HG02759 (cell line): ENCODE measurements around the gene VKORC1L1.
"Not testable (repeated sequence)": the region's sequence is repeated elsewhere in the genome, so short reads cannot be mapped to it uniquely, and the experiment has no call there.

Experiments
- ATAC-seq: cut with Tn5 transposase; IDR thresholded peaks from one replicate; pipeline ENCODE4 v1.9.1; 2021; ENCODE audit warnings: mild to moderate bottlenecking, moderate library complexity; ENCODE audit not compliant: unreplicated experiment

VKORC1L1 gene

GRCh38 chr7:65872776-65873581 is at the start of gene VKORC1L1:
VKORC1L1 (plus strand) TSS chr7:65873074; CDS start chr7:65873372, 298 bp downstream.
- peak; percentile 89 for ATAC-seq

GRCh38 chr7:65827366-65827765 is 45.5 kb upstream of the VKORC1L1 start:
- ATAC-seq, result no peak

- ATAC-seq, result no peak
These were observed 40.6 kb upstream of the VKORC1L1 start for GRCh38 chr7:65832281-65832680.

GRCh38 chr7:65836684-65837083 is 36.2 kb upstream of the VKORC1L1 start:
- not testable (repeated sequence) for ATAC-seq

GRCh38 chr7:65837541-65837956 is 35.3 kb upstream of the VKORC1L1 start:
- not testable (repeated sequence) for ATAC-seq

GRCh38 chr7:65839846-65840245 is 33.0 kb upstream of the VKORC1L1 start:
- ATAC-seq, result no peak

- ATAC-seq, result no peak
These were observed 32.4 kb upstream of the VKORC1L1 start for GRCh38 chr7:65840446-65840845.

- ATAC-seq, result not testable (repeated sequence)
These were observed 29.3 kb upstream of the VKORC1L1 start for GRCh38 chr7:65843616-65844015.

- no peak for ATAC-seq
These were observed 26.8 kb upstream of the VKORC1L1 start for GRCh38 chr7:65846008-65846570.

GRCh38 chr7:65853426-65853825 is 19.4 kb upstream of the VKORC1L1 start:
- not testable (repeated sequence) for ATAC-seq

- not testable (repeated sequence) for ATAC-seq
These were observed 19.0 kb upstream of the VKORC1L1 start for GRCh38 chr7:65853892-65854291.

GRCh38 chr7:65857321-65857894 is 15.5 kb upstream of the VKORC1L1 start:
- not testable (repeated sequence) for ATAC-seq

- not testable (repeated sequence) for ATAC-seq
These were observed 14.2 kb upstream of the VKORC1L1 start for GRCh38 chr7:65858660-65859059.

- ATAC-seq, result not testable (repeated sequence)
These were observed 6.6 kb upstream of the VKORC1L1 start for GRCh38 chr7:65866244-65866643.

GRCh38 chr7:65867681-65868080 is 5.2 kb upstream of the VKORC1L1 start:
- not testable (repeated sequence) for ATAC-seq

GRCh38 chr7:65869312-65869711 is 3.6 kb upstream of the VKORC1L1 start:
- not testable (repeated sequence) for ATAC-seq

GRCh38 chr7:65871451-65871850 is 1.4 kb upstream of the VKORC1L1 start:
- not testable (repeated sequence) for ATAC-seq

GRCh38 chr7:65873582-65874193 is 814 bp downstream of the VKORC1L1 start:
- ATAC-seq, result peak; percentile 42

- not testable (repeated sequence) for ATAC-seq
These were observed 2.8 kb downstream of the VKORC1L1 start for GRCh38 chr7:65875715-65876114.

GRCh38 chr7:65879292-65880153 is 6.6 kb downstream of the VKORC1L1 start:
- not testable (repeated sequence) for ATAC-seq
